ENCODE results near the gene TMEFF2.

Gene TMEFF2

DNA sequence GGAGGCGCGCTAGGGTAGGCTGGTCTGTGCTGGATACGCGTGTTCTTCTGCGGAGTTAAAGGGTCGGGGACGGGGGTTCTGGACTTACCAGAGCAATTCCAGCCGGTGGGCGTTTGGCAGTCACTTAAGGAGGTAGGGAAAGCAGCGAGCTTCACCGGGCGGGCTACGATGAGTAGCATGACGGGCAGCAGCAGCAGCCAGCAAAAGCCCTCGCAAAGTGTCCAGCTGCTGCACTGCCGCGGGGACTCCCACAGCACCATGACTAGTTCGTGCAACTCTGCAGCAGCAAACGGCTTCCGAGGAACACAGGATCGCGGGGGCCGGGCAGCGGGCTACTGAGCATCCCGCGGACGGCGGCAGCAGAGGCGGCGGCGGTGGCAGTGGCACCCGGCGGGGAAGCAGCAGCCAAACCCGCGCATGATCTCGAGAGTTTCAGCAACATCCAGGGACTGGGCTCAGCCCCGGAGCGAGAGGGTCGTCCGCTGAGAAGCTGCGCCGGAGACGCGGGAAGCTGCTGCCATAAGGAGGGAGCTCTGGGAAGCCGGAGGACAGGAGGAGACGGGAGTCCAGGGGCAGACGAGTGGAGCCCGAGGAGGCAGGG, 368 bp downstream of the TMEFF2 start:
- Histone ChIP-seq H3K4ac (ENCODE audit: low read depth, low read length) (no peak overlapping the region), H3K9ac (ENCODE audit: low read length) (no peak overlapping the region), H3K79me2 (ENCODE audit: control insufficient read depth, insufficient read depth, low read length) (no peaks in the 10 kb centered on the region), H3K4me1 (ENCODE audit: control insufficient read depth, low read depth, low read length) (no peaks in the 10 kb centered on the region), H4K5ac (ENCODE audit: low read length) (no peak overlapping the region), H3K27ac (ENCODE audit: low read depth, low read length) (no peak overlapping the region), H3K4me2 (ENCODE audit: low read length) (peak overlapping the region; percentile 75), H3K79me1 (ENCODE audit: low read length) (no peaks in the 10 kb centered on the region), H2AK5ac (ENCODE audit: low read length) (no peak overlapping the region), H3K18ac (ENCODE audit: low read length) (no peak overlapping the region), H3K36me3 (ENCODE audit: control insufficient read depth, insufficient read depth, low read length) (no peaks in the 10 kb centered on the region), H3K23ac (ENCODE audit: low read length) (no peak overlapping the region), H3K27me3 (ENCODE audit: insufficient read depth, low read length, poor library complexity) (peaks cover 23% of the 10 kb centered on the region), H2BK15ac (replicated peaks; ENCODE audit: low read depth) (no peak overlapping the region), H2BK5ac (ENCODE audit: low read length) (no peak overlapping the region), H3K4me3 (ENCODE audit: low read length) (no peak overlapping the region), H4K8ac (ENCODE audit: low read depth, low read length) (no peak overlapping the region), H2BK120ac (ENCODE audit: low read depth, low read length) (no peak overlapping the region), H3K56ac (ENCODE audit: low read length) (no peak overlapping the region)
- DNase-seq = peak; percentile 7
- no CpG with 5 or more reads among the region's 48 CpGs for WGBS (ENCODE audit: extremely low coverage, insufficient coverage, low lambda C conversion rate)

DNA sequence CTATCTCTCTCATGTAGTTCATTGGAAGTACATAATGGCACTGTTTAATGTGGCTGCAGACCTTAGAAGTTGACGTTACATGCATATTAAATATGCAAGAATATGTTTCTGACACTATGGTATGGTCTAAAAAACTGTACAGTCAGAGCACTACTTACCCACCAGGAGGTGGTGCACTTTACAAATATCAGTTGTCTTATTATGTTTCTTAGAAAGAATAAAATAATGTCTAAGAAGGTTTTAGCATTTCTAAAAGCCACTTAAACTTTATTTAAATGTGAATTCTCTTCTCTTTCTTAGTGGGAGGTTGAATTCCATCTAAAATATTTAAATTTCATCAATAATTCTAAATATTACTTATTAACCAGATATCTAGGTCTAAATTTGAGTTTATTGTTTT, 4.3 kb downstream of the TMEFF2 start:
- no peaks in the 10 kb centered on the region for H3K4me1 ChIP-seq (ENCODE audit: control insufficient read depth, low read depth, low read length)
- no peak for DNase-seq
- no peak overlapping the region for H2AK5ac ChIP-seq (ENCODE audit: low read length)
- no peak overlapping the region for H2BK5ac ChIP-seq (ENCODE audit: low read length)
- no peak overlapping the region for H3K4me2 ChIP-seq (ENCODE audit: low read length)
- H3K4ac ChIP-seq (ENCODE audit: low read depth, low read length) = no peak overlapping the region
- no peak overlapping the region for H3K4me3 ChIP-seq (ENCODE audit: low read length)
- H2BK15ac ChIP-seq (replicated peaks; ENCODE audit: low read depth) = no peak overlapping the region
- H3K79me2 ChIP-seq (ENCODE audit: control insufficient read depth, insufficient read depth, low read length) = no peaks in the 10 kb centered on the region
- H3K23ac ChIP-seq (ENCODE audit: low read length) = no peak overlapping the region
- no peaks in the 10 kb centered on the region for H3K36me3 ChIP-seq (ENCODE audit: control insufficient read depth, insufficient read depth, low read length)
- H3K18ac ChIP-seq (ENCODE audit: low read length) = no peak overlapping the region
- peaks cover 20% of the 10 kb centered on the region for H3K27me3 ChIP-seq (ENCODE audit: insufficient read depth, low read length, poor library complexity)
- no peak overlapping the region for H3K56ac ChIP-seq (ENCODE audit: low read length)
- no CpG with 5 or more reads among the region's 1 CpG for WGBS (ENCODE audit: extremely low coverage, insufficient coverage, low lambda C conversion rate)
- no peak overlapping the region for H4K5ac ChIP-seq (ENCODE audit: low read length)
- H3K27ac ChIP-seq (ENCODE audit: low read depth, low read length) = no peak overlapping the region
- H4K8ac ChIP-seq (ENCODE audit: low read depth, low read length) = no peak overlapping the region
- H3K79me1 ChIP-seq (ENCODE audit: low read length) = no peaks in the 10 kb centered on the region
- no peak overlapping the region for H2BK120ac ChIP-seq (ENCODE audit: low read depth, low read length)
- H3K9ac ChIP-seq (ENCODE audit: low read length) = no peak overlapping the region

DNA sequence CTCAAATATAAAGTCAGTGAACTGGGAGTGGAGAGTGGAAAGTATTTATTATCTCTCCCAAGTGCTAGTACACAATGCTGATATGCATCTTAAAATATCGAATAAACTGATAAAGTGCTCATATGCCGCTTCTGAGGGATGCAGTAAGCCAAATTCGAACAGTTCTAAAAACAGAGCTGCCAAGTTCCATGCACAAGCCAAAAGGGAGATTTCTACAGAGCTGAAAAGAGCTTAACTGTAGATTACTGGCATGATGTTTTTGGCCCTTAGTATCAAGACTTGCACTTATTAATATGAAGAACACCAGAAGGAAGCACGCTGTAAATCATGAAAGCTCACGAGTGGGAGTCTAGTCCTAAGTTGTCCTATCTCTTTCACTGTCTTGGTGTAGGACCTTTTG, 7.9 kb downstream of the TMEFF2 start:
- H3K4me1 ChIP-seq (ENCODE audit: control insufficient read depth, low read depth, low read length) = no peaks in the 10 kb centered on the region
- no peak overlapping the region for H3K23ac ChIP-seq (ENCODE audit: low read length)
- no peak overlapping the region for H3K9ac ChIP-seq (ENCODE audit: low read length)
- H4K8ac ChIP-seq (ENCODE audit: low read depth, low read length) = no peak overlapping the region
- no CpG with 5 or more reads among the region's 5 CpGs for whole genome bisulfite sequencing (ENCODE audit: extremely low coverage, insufficient coverage, low lambda C conversion rate)
- no peaks in the 10 kb centered on the region for H3K36me3 ChIP-seq (ENCODE audit: control insufficient read depth, insufficient read depth, low read length)
- H3K18ac ChIP-seq (ENCODE audit: low read length) = no peak overlapping the region
- no peak overlapping the region for H3K56ac ChIP-seq (ENCODE audit: low read length)
- H3K27me3 ChIP-seq (ENCODE audit: insufficient read depth, low read length, poor library complexity) = peaks cover 3% of the 10 kb centered on the region
- no peak overlapping the region for H2BK5ac ChIP-seq (ENCODE audit: low read length)
- no peak overlapping the region for H3K4me2 ChIP-seq (ENCODE audit: low read length)
- no peak overlapping the region for H2BK120ac ChIP-seq (ENCODE audit: low read depth, low read length)
- no peak overlapping the region for H2AK5ac ChIP-seq (ENCODE audit: low read length)
- no peak overlapping the region for H4K5ac ChIP-seq (ENCODE audit: low read length)
- no peak overlapping the region for H3K27ac ChIP-seq (ENCODE audit: low read depth, low read length)
- no peaks in the 10 kb centered on the region for H3K79me2 ChIP-seq (ENCODE audit: control insufficient read depth, insufficient read depth, low read length)
- no peak overlapping the region for H3K4me3 ChIP-seq (ENCODE audit: low read length)
- no peak overlapping the region for H2BK15ac ChIP-seq (replicated peaks; ENCODE audit: low read depth)
- H3K79me1 ChIP-seq (ENCODE audit: low read length) = no peaks in the 10 kb centered on the region
- no peak overlapping the region for H3K4ac ChIP-seq (ENCODE audit: low read depth, low read length)
- DNase-seq = no peak

DNA sequence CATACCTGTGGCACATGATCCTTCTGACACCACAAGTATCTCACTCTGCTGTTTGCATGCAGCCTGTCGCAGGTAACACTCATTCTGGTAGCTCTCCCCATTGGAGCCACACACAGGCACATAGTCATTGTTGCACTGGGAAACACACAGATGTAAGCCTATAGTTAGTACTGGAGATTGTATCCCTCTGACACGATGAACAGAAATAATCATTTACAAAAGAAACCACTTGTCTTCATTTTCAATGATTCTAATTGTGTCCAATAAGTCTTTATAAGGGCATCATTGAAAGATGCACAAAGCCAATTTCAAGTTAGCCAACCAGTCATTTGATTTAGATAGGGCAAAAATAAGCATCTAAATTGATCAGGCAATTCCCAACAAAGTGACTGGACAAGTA, 10.4 kb downstream of the TMEFF2 start:
- no peak overlapping the region for H3K4ac ChIP-seq (ENCODE audit: low read depth, low read length)
- H4K5ac ChIP-seq (ENCODE audit: low read length) = no peak overlapping the region
- no peak overlapping the region for H2BK120ac ChIP-seq (ENCODE audit: low read depth, low read length)
- H4K8ac ChIP-seq (ENCODE audit: low read depth, low read length) = no peak overlapping the region
- H2BK5ac ChIP-seq (ENCODE audit: low read length) = no peak overlapping the region
- no peak overlapping the region for H3K4me3 ChIP-seq (ENCODE audit: low read length)
- no peaks in the 10 kb centered on the region for H3K27me3 ChIP-seq (ENCODE audit: insufficient read depth, low read length, poor library complexity)
- H3K79me2 ChIP-seq (ENCODE audit: control insufficient read depth, insufficient read depth, low read length) = no peaks in the 10 kb centered on the region
- H3K79me1 ChIP-seq (ENCODE audit: low read length) = no peaks in the 10 kb centered on the region
- no peak overlapping the region for H3K27ac ChIP-seq (ENCODE audit: low read depth, low read length)
- H3K36me3 ChIP-seq (ENCODE audit: control insufficient read depth, insufficient read depth, low read length) = no peaks in the 10 kb centered on the region
- H3K4me1 ChIP-seq (ENCODE audit: control insufficient read depth, low read depth, low read length) = no peaks in the 10 kb centered on the region
- H3K18ac ChIP-seq (ENCODE audit: low read length) = no peak overlapping the region
- no peak overlapping the region for H3K4me2 ChIP-seq (ENCODE audit: low read length)
- no CpG with 5 or more reads among the region's 2 CpGs for WGBS (ENCODE audit: extremely low coverage, insufficient coverage, low lambda C conversion rate)
- no peak overlapping the region for H2BK15ac ChIP-seq (replicated peaks; ENCODE audit: low read depth)
- H3K9ac ChIP-seq (ENCODE audit: low read length) = no peak overlapping the region
- no peak for DNase-seq
- H3K56ac ChIP-seq (ENCODE audit: low read length) = no peak overlapping the region
- no peak overlapping the region for H3K23ac ChIP-seq (ENCODE audit: low read length)
- no peak overlapping the region for H2AK5ac ChIP-seq (ENCODE audit: low read length)

DNA sequence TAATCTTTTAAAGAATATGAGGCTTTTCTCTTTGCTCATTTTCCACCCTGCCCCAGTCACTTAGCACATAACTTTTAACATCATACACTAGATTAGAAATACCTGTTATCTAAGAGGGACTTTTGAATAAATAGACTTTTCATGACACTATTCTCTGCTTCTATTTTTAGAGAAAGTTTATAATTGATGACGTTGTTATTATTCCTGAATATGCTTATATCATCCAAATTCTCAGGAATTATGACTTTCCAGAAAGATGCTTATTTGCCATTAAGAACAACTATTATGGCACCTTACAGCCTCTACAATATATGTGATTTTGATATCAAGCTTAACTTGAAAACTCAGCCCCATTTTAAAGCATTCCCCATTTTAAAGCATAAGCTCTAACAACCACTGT, 11.4 kb downstream of the TMEFF2 start:
- Histone ChIP-seq H3K27ac (ENCODE audit: low read depth, low read length) (no peak overlapping the region), H3K27me3 (ENCODE audit: insufficient read depth, low read length, poor library complexity) (no peaks in the 10 kb centered on the region), H3K18ac (ENCODE audit: low read length) (no peak overlapping the region), H3K4me2 (ENCODE audit: low read length) (no peak overlapping the region), H3K36me3 (ENCODE audit: control insufficient read depth, insufficient read depth, low read length) (no peaks in the 10 kb centered on the region), H3K79me1 (ENCODE audit: low read length) (no peaks in the 10 kb centered on the region), H3K56ac (ENCODE audit: low read length) (no peak overlapping the region), H2AK5ac (ENCODE audit: low read length) (no peak overlapping the region), H3K4me1 (ENCODE audit: control insufficient read depth, low read depth, low read length) (no peaks in the 10 kb centered on the region), H2BK5ac (ENCODE audit: low read length) (no peak overlapping the region), H2BK15ac (replicated peaks; ENCODE audit: low read depth) (no peak overlapping the region), H4K5ac (ENCODE audit: low read length) (no peak overlapping the region), H3K4me3 (ENCODE audit: low read length) (no peak overlapping the region), H3K9ac (ENCODE audit: low read length) (no peak overlapping the region), H4K8ac (ENCODE audit: low read depth, low read length) (no peak overlapping the region), H3K79me2 (ENCODE audit: control insufficient read depth, insufficient read depth, low read length) (no peaks in the 10 kb centered on the region), H3K4ac (ENCODE audit: low read depth, low read length) (no peak overlapping the region), H3K23ac (ENCODE audit: low read length) (no peak overlapping the region), H2BK120ac (ENCODE audit: low read depth, low read length) (no peak overlapping the region)
- no CpG with 5 or more reads among the region's 1 CpG for WGBS (ENCODE audit: extremely low coverage, insufficient coverage, low lambda C conversion rate)
- DNase-seq = no peak

DNA sequence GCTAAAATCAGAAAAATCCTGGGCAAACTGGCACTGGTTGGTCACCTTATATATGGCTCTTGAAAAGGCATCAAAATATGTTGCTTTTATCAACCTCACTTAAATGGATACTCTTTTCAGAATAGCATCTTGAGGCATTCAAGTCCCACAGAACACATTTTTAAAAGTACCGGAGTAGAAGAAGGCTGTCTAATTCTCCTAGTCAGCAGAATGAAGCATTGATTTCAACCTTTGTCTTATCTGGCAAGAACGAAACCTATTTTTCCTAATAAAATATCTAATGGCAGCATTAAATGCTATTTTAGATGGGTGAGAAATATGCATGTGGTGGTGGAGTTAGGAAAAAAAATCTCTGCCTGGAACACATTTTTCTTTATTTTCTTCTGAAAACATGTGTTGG, 27.8 kb downstream of the TMEFF2 start:
- H4K5ac ChIP-seq (ENCODE audit: low read length) = no peak overlapping the region
- H3K18ac ChIP-seq (ENCODE audit: low read length) = no peak overlapping the region
- no peak overlapping the region for H3K27ac ChIP-seq (ENCODE audit: low read depth, low read length)
- H2BK15ac ChIP-seq (replicated peaks; ENCODE audit: low read depth) = no peak overlapping the region
- no peak overlapping the region for H3K9ac ChIP-seq (ENCODE audit: low read length)
- H3K27me3 ChIP-seq (ENCODE audit: insufficient read depth, low read length, poor library complexity) = no peaks in the 10 kb centered on the region
- H3K56ac ChIP-seq (ENCODE audit: low read length) = no peak overlapping the region
- no peak overlapping the region for H2BK5ac ChIP-seq (ENCODE audit: low read length)
- no peaks in the 10 kb centered on the region for H3K79me1 ChIP-seq (ENCODE audit: low read length)
- no peaks in the 10 kb centered on the region for H3K4me1 ChIP-seq (ENCODE audit: control insufficient read depth, low read depth, low read length)
- H3K23ac ChIP-seq (ENCODE audit: low read length) = no peak overlapping the region
- no peak for DNase-seq
- no peak overlapping the region for H2BK120ac ChIP-seq (ENCODE audit: low read depth, low read length)
- no peaks in the 10 kb centered on the region for H3K79me2 ChIP-seq (ENCODE audit: control insufficient read depth, insufficient read depth, low read length)
- no peak overlapping the region for H2AK5ac ChIP-seq (ENCODE audit: low read length)
- H3K4me2 ChIP-seq (ENCODE audit: low read length) = no peak overlapping the region
- no peak overlapping the region for H3K4me3 ChIP-seq (ENCODE audit: low read length)
- no peak overlapping the region for H3K4ac ChIP-seq (ENCODE audit: low read depth, low read length)
- WGBS (ENCODE audit: extremely low coverage, insufficient coverage, low lambda C conversion rate) = no CpG with 5 or more reads among the region's 2 CpGs
- H4K8ac ChIP-seq (ENCODE audit: low read depth, low read length) = no peak overlapping the region
- H3K36me3 ChIP-seq (ENCODE audit: control insufficient read depth, insufficient read depth, low read length) = no peaks in the 10 kb centered on the region

Data from mesendoderm (in vitro differentiated cells).